ENCODE measurements around the gene ARMS2.

ARMS2 gene

GRCh38 chr10:122445904-122446303 is 8.5 kb upstream of the ARMS2 start:
- H3K36me3 ChIP-seq, result no peaks in the 10 kb centered on the region
- H3K9me3 ChIP-seq (ENCODE audit: severe bottlenecking), result no peaks in the 10 kb centered on the region
- H3K4me3 ChIP-seq (ENCODE audit: low read depth, low read length), result no peak overlapping the region
- DNase-seq, result no peak
- no peak overlapping the region for H3K27ac ChIP-seq
- TF ChIP-seq, protein P1, sequence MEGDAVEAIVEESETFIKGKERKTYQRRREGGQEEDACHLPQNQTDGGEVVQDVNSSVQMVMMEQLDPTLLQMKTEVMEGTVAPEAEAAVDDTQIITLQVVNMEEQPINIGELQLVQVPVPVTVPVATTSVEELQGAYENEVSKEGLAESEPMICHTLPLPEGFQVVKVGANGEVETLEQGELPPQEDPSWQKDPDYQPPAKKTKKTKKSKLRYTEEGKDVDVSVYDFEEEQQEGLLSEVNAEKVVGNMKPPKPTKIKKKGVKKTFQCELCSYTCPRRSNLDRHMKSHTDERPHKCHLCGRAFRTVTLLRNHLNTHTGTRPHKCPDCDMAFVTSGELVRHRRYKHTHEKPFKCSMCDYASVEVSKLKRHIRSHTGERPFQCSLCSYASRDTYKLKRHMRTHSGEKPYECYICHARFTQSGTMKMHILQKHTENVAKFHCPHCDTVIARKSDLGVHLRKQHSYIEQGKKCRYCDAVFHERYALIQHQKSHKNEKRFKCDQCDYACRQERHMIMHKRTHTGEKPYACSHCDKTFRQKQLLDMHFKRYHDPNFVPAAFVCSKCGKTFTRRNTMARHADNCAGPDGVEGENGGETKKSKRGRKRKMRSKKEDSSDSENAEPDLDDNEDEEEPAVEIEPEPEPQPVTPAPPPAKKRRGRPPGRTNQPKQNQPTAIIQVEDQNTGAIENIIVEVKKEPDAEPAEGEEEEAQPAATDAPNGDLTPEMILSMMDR (IDR thresholded peaks at IDR 0.05; ENCODE audit: low read depth, low read length), result no peak
- no peaks in the 10 kb centered on the region for H3K27me3 ChIP-seq (ENCODE audit: insufficient read depth, low read depth, severe bottlenecking)

- H3K36me3 ChIP-seq, result no peaks in the 10 kb centered on the region
- TF ChIP-seq, protein P1 (IDR thresholded peaks at IDR 0.05; ENCODE audit: low read depth, low read length), result no peak
- no peaks in the 10 kb centered on the region for H3K9me3 ChIP-seq (ENCODE audit: severe bottlenecking)
- DNase-seq, result no peak
- no peak overlapping the region for H3K27ac ChIP-seq
- no peak overlapping the region for H3K4me3 ChIP-seq (ENCODE audit: low read depth, low read length)
- H3K27me3 ChIP-seq (ENCODE audit: insufficient read depth, low read depth, severe bottlenecking), result no peaks in the 10 kb centered on the region
These were observed 7.6 kb upstream of the ARMS2 start for GRCh38 chr10:122446668-122447423.

DNA sequence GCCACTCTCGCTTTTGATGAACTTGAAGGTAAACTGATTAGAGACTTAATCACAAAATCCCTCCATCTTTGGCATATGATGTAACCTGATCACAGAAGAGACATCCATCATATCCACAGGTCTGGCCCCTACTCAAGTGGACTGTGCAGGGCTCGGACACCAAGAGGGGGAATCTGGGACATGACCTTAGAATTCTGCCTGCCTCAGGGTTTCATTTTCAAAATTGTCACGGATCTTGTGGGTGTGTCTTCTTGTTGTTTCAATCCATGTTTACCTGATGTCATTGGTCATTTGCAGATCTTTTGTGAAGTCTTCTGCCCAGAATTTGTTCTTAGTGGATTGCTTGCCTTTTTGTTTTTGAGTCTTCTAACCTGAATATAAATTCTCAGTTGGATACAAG is 5.9 kb upstream of the ARMS2 start:
- H3K27ac ChIP-seq, result no peak overlapping the region
- H3K4me3 ChIP-seq (ENCODE audit: low read depth, low read length), result no peak overlapping the region
- peak; percentile 39 for DNase-seq
- no peaks in the 10 kb centered on the region for H3K27me3 ChIP-seq (ENCODE audit: insufficient read depth, low read depth, severe bottlenecking)
- H3K36me3 ChIP-seq, result no peaks in the 10 kb centered on the region
- peaks cover 4% of the 10 kb centered on the region for H3K9me3 ChIP-seq (ENCODE audit: severe bottlenecking)
- TF ChIP-seq, protein P1 (IDR thresholded peaks at IDR 0.05; ENCODE audit: low read depth, low read length), result no peak

GRCh38 chr10:122449153-122449552 is 5.3 kb upstream of the ARMS2 start:
- TF ChIP-seq, protein P1 (IDR thresholded peaks at IDR 0.05; ENCODE audit: low read depth, low read length), result no peak
- no peak overlapping the region for H3K27ac ChIP-seq

DNA sequence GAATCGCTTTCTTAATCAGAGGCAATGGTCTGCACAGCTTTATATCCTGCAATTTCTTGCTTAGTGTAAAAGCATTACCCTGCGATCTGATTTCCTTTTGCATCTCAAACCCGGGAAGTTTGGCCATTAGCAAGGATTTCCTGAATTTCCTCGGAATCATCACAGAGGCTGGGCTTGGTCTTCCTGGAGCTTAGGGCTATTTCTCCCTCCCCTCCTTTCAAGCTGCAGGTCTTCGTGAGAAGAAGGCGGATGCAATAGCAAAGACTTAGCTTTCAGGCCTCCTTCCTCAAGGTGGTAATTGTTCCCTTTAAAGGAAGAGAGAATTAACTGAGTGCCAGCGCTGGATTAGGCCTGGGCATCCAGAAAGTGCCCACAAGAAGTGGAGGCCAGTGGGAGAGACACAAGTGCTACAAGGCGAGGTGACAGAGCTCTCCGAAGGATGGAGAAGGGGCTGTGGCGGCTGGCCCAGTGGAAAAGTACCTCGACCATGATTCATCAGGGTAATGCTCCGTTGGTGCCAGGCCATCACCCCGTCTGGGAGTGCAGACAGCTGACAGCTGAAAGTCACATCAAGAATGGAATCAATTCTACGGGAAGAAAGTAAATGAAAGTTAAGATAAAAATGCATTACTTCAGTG is 4.0 kb upstream of the ARMS2 start:
- Histone ChIP-seq H3K9me3 (ENCODE audit: severe bottlenecking) (peaks cover 4% of the 10 kb centered on the region), H3K36me3 (no peaks in the 10 kb centered on the region), H3K4me3 (ENCODE audit: low read depth, low read length) (no peak overlapping the region), H3K27ac (no peak overlapping the region), H3K27me3 (ENCODE audit: insufficient read depth, low read depth, severe bottlenecking) (no peaks in the 10 kb centered on the region)
- no peak for DNase-seq
- TF ChIP-seq, protein P1 (IDR thresholded peaks at IDR 0.05; ENCODE audit: low read depth, low read length), result no peak

More at GRCh38 chr10:122449153-122449552, 5.3 kb upstream of the ARMS2 start:
- Histone ChIP-seq H3K36me3 (no peaks in the 10 kb centered on the region), H3K4me3 (ENCODE audit: low read depth, low read length) (no peak overlapping the region), H3K27me3 (ENCODE audit: insufficient read depth, low read depth, severe bottlenecking) (no peaks in the 10 kb centered on the region), H3K9me3 (ENCODE audit: severe bottlenecking) (peaks cover 4% of the 10 kb centered on the region)
- DNase-seq, result no peak
